Uterus (tissue), 2 donors: ENCODE measurements around the gene DCLK2.

Experiments used
- CTCF ChIP-seq, 4 experiments: fragments of 200-600 bp in 2 of 4; fragments of 450-650 bp in 2 of 4; sonication (generic) in 2 of 4; IDR thresholded peaks; one replicate each; pipeline ENCODE4 v1.5.1; 2016 to 2019; ENCODE audit warnings: antibody characterized with exemption in 4 of 4, mild to moderate bottlenecking in 2 of 4, moderate library complexity in 1 of 4
- POLR2A ChIP-seq, 2 donors: fragments of 450-650 bp; IDR thresholded peaks; one replicate each; pipeline ENCODE4 v1.6.1; 2016; ENCODE audit warnings: antibody characterized with exemption in 2 of 2, mild to moderate bottlenecking in 1 of 2, moderate library complexity in 1 of 2

- TF ChIP-seq POLR2A (IDR thresholded peaks at IDR 0.05): no peak
- no peak for TF ChIP-seq CTCF (IDR thresholded peaks at IDR 0.05)
Observed at GRCh38 chr4:150078579-150079080, 385 bp downstream of the DCLK2 start.
